Subcutaneous adipose tissue (tissue), 4 donors: ENCODE measurements around the gene TCF12. TPM values are rescaled to one million over a fixed set of nuclear protein-coding genes. Genes with fewer than 3 reads are reported as not detected.

Experiments
- CTCF ChIP-seq: fragments of 450-650 bp; IDR thresholded peaks from one replicate; pipeline ENCODE4 v1.5.1; 2016; ENCODE audit warnings: low read depth, mild to moderate bottlenecking, control low read depth, antibody characterized with exemption, moderate library complexity
- total RNA-seq, 4 donors: library from RNA; depleted of rRNA; stranded (reverse); fragments of >200 nt; gene quantifications; one replicate each; pipeline ENCODE4 v1.1.0, GENCODE V29; 2016

Gene TCF12
- total RNA-seq, 4 donors from 2014 or later = 138 to 171 (median 166) TPM

GRCh38 chr15:57229051-57229450 is 310.6 kb downstream of the TCF12 start:
- no peak for TF ChIP-seq CTCF

- TF ChIP-seq CTCF = no peak
These were observed 313.1 kb downstream of the TCF12 start for GRCh38 chr15:57231559-57231958.

- no peak for TF ChIP-seq CTCF
These were observed 315.7 kb downstream of the TCF12 start for GRCh38 chr15:57234156-57234555.

GRCh38 chr15:57235186-57235585 is 316.7 kb downstream of the TCF12 start:
- TF ChIP-seq CTCF = no peak

- TF ChIP-seq CTCF = no peak
These were observed 317.4 kb downstream of the TCF12 start for GRCh38 chr15:57235873-57236272.

- no peak for TF ChIP-seq CTCF
These were observed 318.3 kb downstream of the TCF12 start for GRCh38 chr15:57236561-57237300.

GRCh38 chr15:57237301-57237642 is 318.8 kb downstream of the TCF12 start:
- TF ChIP-seq CTCF = no peak
